ENCODE results near the gene PDE6A. TPM values are rescaled to one million over a fixed set of nuclear protein-coding genes. Genes with fewer than 3 reads are reported as not detected.

Gene PDE6A
- total RNA-seq, 1 donor from 2014 or later: not detected

GRCh38 chr5:149830579-149830978 lies 114.0 kb downstream of the PDE6A start:
- TF ChIP-seq CTCF (IDR thresholded peaks at IDR 0.05): no peak
- Histone ChIP-seq H3K36me3 (peaks cover 19% of the 10 kb centered on the region), H3K4me1 (no peaks in the 10 kb centered on the region), H3K9me3 (no peaks in the 10 kb centered on the region), H3K4me3 (no peak overlapping the region), H3K27me3 (ENCODE audit: low read depth) (no peaks in the 10 kb centered on the region), H3K27ac (no peak overlapping the region)
- intact Hi-C loops (cut with DNase I): loop anchor here (10.0 kb wide), 1 partner anchor 154 kb away; no protein-coding TSS in a partner anchor
- ATAC-seq (no peak), DNase-seq (no peak)

DNA sequence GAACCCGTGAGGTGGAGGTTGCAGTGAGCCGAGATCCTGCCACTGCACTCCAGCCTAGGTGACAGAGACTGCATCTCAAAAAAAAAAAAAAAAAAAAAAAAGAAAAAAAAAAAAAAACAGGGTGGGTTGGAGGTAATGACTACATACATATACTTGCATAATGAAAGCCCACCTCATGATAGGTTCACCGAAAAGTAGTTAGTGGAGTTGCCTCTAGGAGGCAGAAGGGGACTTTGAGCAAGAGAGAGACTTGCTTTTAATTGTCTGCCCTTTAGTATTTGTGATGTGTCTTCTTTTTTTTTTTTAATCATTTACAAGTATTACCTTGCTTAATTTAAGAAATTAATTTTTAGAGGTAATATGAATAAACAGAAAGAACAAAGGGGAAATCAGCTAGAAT lies 114.6 kb downstream of the PDE6A start:
- TF ChIP-seq CTCF (IDR thresholded peaks at IDR 0.05): no peak
- Histone ChIP-seq H3K36me3 (peaks cover 19% of the 10 kb centered on the region), H3K4me3 (no peak overlapping the region), H3K27ac (no peak overlapping the region), H3K27me3 (ENCODE audit: low read depth) (no peaks in the 10 kb centered on the region), H3K4me1 (no peaks in the 10 kb centered on the region), H3K9me3 (no peaks in the 10 kb centered on the region)
- ATAC-seq (no peak), DNase-seq (no peak)
- intact Hi-C loops (cut with DNase I): loop anchor here (10.0 kb wide), 3 partner anchors 155 to 195 kb away; no protein-coding TSS in a partner anchor

DNA sequence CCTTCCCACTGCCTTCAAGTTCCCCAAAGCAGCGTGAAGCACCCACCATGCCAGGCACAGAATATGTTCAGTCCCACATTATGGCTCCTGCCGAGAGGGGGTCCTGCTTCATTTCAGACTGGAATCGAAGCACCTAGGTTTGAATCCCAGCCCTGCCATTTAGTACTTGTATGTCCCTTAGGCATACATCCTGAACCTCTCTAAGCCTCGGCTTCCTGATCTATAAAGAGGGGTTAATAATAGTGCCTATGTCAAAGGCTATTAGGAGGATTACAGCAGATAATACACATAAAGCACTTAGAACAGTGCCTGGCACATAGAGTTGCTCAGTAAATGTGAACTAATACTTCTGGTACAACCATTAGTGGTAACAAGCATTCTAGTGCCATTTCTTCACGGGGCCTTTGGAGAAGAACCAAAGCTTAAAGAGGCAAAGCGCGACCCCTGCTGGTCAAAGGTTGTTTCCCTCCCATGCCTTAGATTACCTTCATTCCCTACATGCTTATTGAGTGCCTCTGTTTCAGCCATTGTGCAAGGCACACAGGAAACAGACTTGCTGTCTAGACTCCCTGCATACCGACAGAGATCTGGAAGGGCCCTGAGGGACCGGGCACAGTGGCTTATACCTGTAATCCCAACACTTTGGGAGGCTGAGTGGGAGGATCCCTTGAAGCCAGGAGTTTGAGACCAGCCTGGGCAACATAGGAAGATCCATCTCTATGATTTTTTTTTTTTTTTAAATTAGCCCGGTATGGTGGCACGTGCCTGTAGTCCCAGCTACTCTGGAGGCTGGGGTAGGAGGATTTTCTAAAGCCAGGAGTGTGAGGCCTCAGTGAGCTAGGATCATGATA lies 116.2 kb downstream of the PDE6A start:
- DNase-seq: peak; percentile 87
- peaks cover 18% of the 10 kb centered on the region for H3K36me3 ChIP-seq
- no peaks in the 10 kb centered on the region for H3K4me1 ChIP-seq
- intact Hi-C loops (cut with DNase I): loop anchor here (10.0 kb wide), 2 partner anchors 164 to 194 kb away; no protein-coding TSS in a partner anchor
- no peaks in the 10 kb centered on the region for H3K9me3 ChIP-seq
- H3K27ac ChIP-seq: no peak overlapping the region
- H3K4me3 ChIP-seq: no peak overlapping the region
- no peaks in the 10 kb centered on the region for H3K27me3 ChIP-seq (ENCODE audit: low read depth)
- ATAC-seq: peak; percentile 83 to 88
- TF ChIP-seq CTCF (IDR thresholded peaks at IDR 0.05): peak; percentile 93

- Histone ChIP-seq H3K36me3 (peaks cover 10% of the 10 kb centered on the region), H3K4me3 (no peak overlapping the region), H3K27ac (no peak overlapping the region), H3K9me3 (no peaks in the 10 kb centered on the region), H3K4me1 (no peaks in the 10 kb centered on the region), H3K27me3 (ENCODE audit: low read depth) (no peaks in the 10 kb centered on the region)
- intact Hi-C loops (cut with DNase I): loop anchor here (10.0 kb wide), 2 partner anchors 163 to 193 kb away; no protein-coding TSS in a partner anchor
- DNase-seq: no peak
- no peak for TF ChIP-seq CTCF (IDR thresholded peaks at IDR 0.05)
- ATAC-seq: no peak
Measured at GRCh38 chr5:149827546-149827945, 117.0 kb downstream of the PDE6A start.

GRCh38 chr5:149827086-149827485 lies 117.5 kb downstream of the PDE6A start:
- intact Hi-C loops (cut with DNase I): loop anchor here (10.0 kb wide), 2 partner anchors 162 to 192 kb away; no protein-coding TSS in a partner anchor
- Histone ChIP-seq H3K9me3 (no peaks in the 10 kb centered on the region), H3K36me3 (peaks cover 6% of the 10 kb centered on the region), H3K27me3 (ENCODE audit: low read depth) (no peaks in the 10 kb centered on the region), H3K27ac (no peak overlapping the region), H3K4me3 (no peak overlapping the region), H3K4me1 (no peaks in the 10 kb centered on the region)
- no peak for TF ChIP-seq CTCF (IDR thresholded peaks at IDR 0.05)
- no peak for DNase-seq
- ATAC-seq: no peak

Data from lower lobe of right lung (tissue), 2 donors.